Activated CD4-positive, alpha-beta T cell treated with anti-CD3 and anti-CD28 coated beads for 36 hours (primary cell): ENCODE results near the gene ANGEL1. TPM values are rescaled to one million over a fixed set of nuclear protein-coding genes. Genes with fewer than 3 reads are reported as not detected.

ENCODE experiments used
- ATAC-seq: fragments of 200-7000 bp; cut with Tn5 transposase; one replicate; pipeline ENCODE4 v1.10.0; 2021; ENCODE audit warnings: mild to moderate bottlenecking, moderate library complexity
- CTCF ChIA-PET: fragments of 350-600 bp; sonication (Branson Sonifier 250); formaldehyde crosslinking; loops from one replicate; lab custom pipeline; 2021; ENCODE audit warnings: antibody characterized with exemption; lab: Charles Lee
- POLR2A ChIA-PET: fragments of 350-600 bp; sonication (Branson Sonifier 250); formaldehyde crosslinking; loops from one replicate; lab custom pipeline; 2021; ENCODE audit warnings: antibody characterized with exemption, inconsistent platforms; lab: Charles Lee
- DNase-seq: peaks from one replicate; pipeline ENCODE4 v3.0.0-alpha.2; 2020
- H3K27ac Mint-ChIP-seq: one replicate; pipeline ENCODE4 v1.8.0; 2021; ENCODE audit warnings: mixed read lengths
- H3K27me3 Mint-ChIP-seq: one replicate; pipeline ENCODE4 v1.8.0; 2021; ENCODE audit warnings: mixed read lengths
- H3K36me3 Mint-ChIP-seq: one replicate; pipeline ENCODE4 v1.8.0; 2021; ENCODE audit warnings: low read depth, mixed read lengths
- H3K4me1 Mint-ChIP-seq: one replicate; pipeline ENCODE4 v1.8.0; 2021; ENCODE audit warnings: mixed read lengths
- H3K4me3 Mint-ChIP-seq: one replicate; pipeline ENCODE4 v1.8.0; 2021; ENCODE audit warnings: mild to moderate bottlenecking, moderate library complexity, mixed read lengths
- H3K9me3 Mint-ChIP-seq: one replicate; pipeline ENCODE4 v1.8.0; 2021; ENCODE audit warnings: low read depth, mixed read lengths
- intact Hi-C, 2 experiments: fragments of 100-400 bp; cut with DNase I in 1 of 2; cut with micrococcal nuclease in 1 of 2; formaldehyde crosslinking; loops; one replicate each; pipeline versions ENCODE4 v1.14.2 to v1.15.1; 2022 to 2024; cut with DNase I, micrococcal nuclease
- total RNA-seq, 2 experiments: library from RNA; stranded (reverse); gene quantifications; one replicate each; pipeline ENCODE4 v1.2.3, GENCODE V29; 2021

Gene ANGEL1
- total RNA-seq, 2 experiments from 2014 or later = 15.8 to 17.2 TPM

GRCh38 chr14:76778546-76779215, 34.0 kb downstream of the ANGEL1 start:
- DNase-seq = no peak
- intact Hi-C loops = no loop called here
- ATAC-seq = no peak
- ChIA-PET CTCF (no interaction called here), POLR2A (interaction anchor here (0.6 kb wide), 1 partner anchor 523 kb away, joined by 4 read pairs; no protein-coding TSS in a partner anchor)
- Mint-ChIP-seq H3K4me1 (peaks cover 22% of the 10 kb centered on the region), H3K36me3 (peaks cover 6% of the 10 kb centered on the region), H3K27me3 (no peaks in the 10 kb centered on the region), H3K4me3 (no peak overlapping the region), H3K27ac (no peak overlapping the region), H3K9me3 (no peaks in the 10 kb centered on the region)

GRCh38 chr14:76777721-76778120, 35.0 kb downstream of the ANGEL1 start:
- Mint-ChIP-seq H3K4me1 (peaks cover 17% of the 10 kb centered on the region), H3K27ac (no peak overlapping the region), H3K9me3 (no peaks in the 10 kb centered on the region), H3K36me3 (peaks cover 6% of the 10 kb centered on the region), H3K27me3 (no peaks in the 10 kb centered on the region), H3K4me3 (no peak overlapping the region)
- ATAC-seq = no peak
- no peak for DNase-seq
- intact Hi-C loops = no loop called here
- ChIA-PET CTCF (interaction anchor here (0.6 to 1.3 kb wide), 2 partner anchors 18 to 270 kb away, joined by 3 read pairs; no protein-coding TSS in a partner anchor), POLR2A (interaction anchor here (0.6 kb wide), 1 partner anchor 524 kb away, joined by 4 read pairs; no protein-coding TSS in a partner anchor)

GRCh38 chr14:76776428-76777251, 36.0 kb downstream of the ANGEL1 start:
- intact Hi-C loops = no loop called here
- POLR2A ChIA-PET = no interaction called here
- H3K27ac Mint-ChIP-seq = no peak overlapping the region
- CTCF ChIA-PET = interaction anchor here (0.7 to 2.0 kb wide), 3 partner anchors 9 to 322 kb away, joined by 3 to 6 read pairs (median 4); no protein-coding TSS in a partner anchor
- H3K27me3 Mint-ChIP-seq = no peaks in the 10 kb centered on the region
- no peak overlapping the region for H3K4me3 Mint-ChIP-seq
- ATAC-seq (no peak), DNase-seq (peak; percentile 30)
- peaks cover 8% of the 10 kb centered on the region for H3K4me1 Mint-ChIP-seq
- no peaks in the 10 kb centered on the region for H3K9me3 Mint-ChIP-seq
- H3K36me3 Mint-ChIP-seq = peaks cover 5% of the 10 kb centered on the region

GRCh38 chr14:76775695-76776427, 36.8 kb downstream of the ANGEL1 start:
- CTCF ChIA-PET = interaction anchor here (2.0 kb wide), 1 partner anchor 10 kb away, joined by 6 read pairs; no protein-coding TSS in a partner anchor
- no peak overlapping the region for H3K4me3 Mint-ChIP-seq

GRCh38 chr14:76774821-76775694, 37.6 kb downstream of the ANGEL1 start:
- H3K36me3 Mint-ChIP-seq = no peaks in the 10 kb centered on the region
- DNase-seq = no peak
- peaks cover 8% of the 10 kb centered on the region for H3K4me1 Mint-ChIP-seq
- H3K27me3 Mint-ChIP-seq = no peaks in the 10 kb centered on the region
- no peak overlapping the region for H3K4me3 Mint-ChIP-seq
- no peak overlapping the region for H3K27ac Mint-ChIP-seq
- H3K9me3 Mint-ChIP-seq = no peaks in the 10 kb centered on the region
- no peak for ATAC-seq
- CTCF ChIA-PET = interaction anchor here (2.0 kb wide), 1 partner anchor 10 kb away, joined by 6 read pairs; no protein-coding TSS in a partner anchor
- intact Hi-C loops = no loop called here
- POLR2A ChIA-PET = no interaction called here

More at GRCh38 chr14:76775695-76776427, 36.8 kb downstream of the ANGEL1 start:
- intact Hi-C loops = no loop called here
- POLR2A ChIA-PET = no interaction called here
- Mint-ChIP-seq H3K4me1 (peaks cover 8% of the 10 kb centered on the region), H3K27ac (no peak overlapping the region), H3K36me3 (peaks cover 5% of the 10 kb centered on the region), H3K9me3 (no peaks in the 10 kb centered on the region), H3K27me3 (no peaks in the 10 kb centered on the region)
- DNase-seq = no peak
- no peak for ATAC-seq

- no peak for DNase-seq
- Mint-ChIP-seq H3K27ac (no peak overlapping the region), H3K4me3 (no peak overlapping the region), H3K9me3 (no peaks in the 10 kb centered on the region), H3K27me3 (no peaks in the 10 kb centered on the region), H3K4me1 (peaks cover 8% of the 10 kb centered on the region), H3K36me3 (no peaks in the 10 kb centered on the region)
- no peak for ATAC-seq
- intact Hi-C loops = no loop called here
- ChIA-PET CTCF (interaction anchor here (0.9 to 1.0 kb wide), 2 partner anchors 11 to 13 kb away, joined by 3 read pairs; partner anchors contain the start of gene VASH1), POLR2A (no interaction called here)
These were observed 38.5 kb downstream of the ANGEL1 start for GRCh38 chr14:76773956-76774820.

GRCh38 chr14:76773188-76773885, 39.3 kb downstream of the ANGEL1 start:
- DNase-seq (peak; percentile 51), ATAC-seq (peak; percentile 64)
- no peak overlapping the region for H3K4me3 Mint-ChIP-seq
- H3K36me3 Mint-ChIP-seq = no peaks in the 10 kb centered on the region
- peaks cover 17% of the 10 kb centered on the region for H3K4me1 Mint-ChIP-seq
- H3K9me3 Mint-ChIP-seq = no peaks in the 10 kb centered on the region
- H3K27me3 Mint-ChIP-seq = no peaks in the 10 kb centered on the region
- ChIA-PET CTCF (interaction anchor here (0.9 to 1.1 kb wide), 3 partner anchors 11 to 12 kb away, joined by 3 to 5 read pairs (median 3); partner anchors contain the start of gene VASH1), POLR2A (no interaction called here)
- intact Hi-C loops = no loop called here
- H3K27ac Mint-ChIP-seq = no peak overlapping the region

- intact Hi-C loops = no loop called here
- no peak for DNase-seq
- ATAC-seq = no peak
- ChIA-PET CTCF (interaction anchor here (0.7 to 1.1 kb wide), 2 partner anchors 12 to 43 kb away, joined by 3 to 5 read pairs; no protein-coding TSS in a partner anchor), POLR2A (interaction anchor here (0.7 kb wide), 1 partner anchor 171 kb away, joined by 4 read pairs; no protein-coding TSS in a partner anchor)
- no peaks in the 10 kb centered on the region for H3K27me3 Mint-ChIP-seq
- no peaks in the 10 kb centered on the region for H3K9me3 Mint-ChIP-seq
- no peak overlapping the region for H3K27ac Mint-ChIP-seq
- no peaks in the 10 kb centered on the region for H3K36me3 Mint-ChIP-seq
- no peak overlapping the region for H3K4me3 Mint-ChIP-seq
- H3K4me1 Mint-ChIP-seq = peaks cover 24% of the 10 kb centered on the region
These were observed 40.1 kb downstream of the ANGEL1 start for GRCh38 chr14:76772300-76773187.
